NCI-H1048 (cell line): Measurements from ENCODE around the gene FAM180A.

ENCODE experiments used
- DNase-seq: peaks from one replicate; lab custom pipeline; 2025; lab: John Stamatoyannopoulos, UW

The FAM180A gene

GRCh38 chr7:135683609-135684008 is 65.0 kb downstream of the FAM180A start:
- DNase-seq = no peak

- no peak for DNase-seq
These were observed 66.4 kb downstream of the FAM180A start for GRCh38 chr7:135682191-135682590.

DNA sequence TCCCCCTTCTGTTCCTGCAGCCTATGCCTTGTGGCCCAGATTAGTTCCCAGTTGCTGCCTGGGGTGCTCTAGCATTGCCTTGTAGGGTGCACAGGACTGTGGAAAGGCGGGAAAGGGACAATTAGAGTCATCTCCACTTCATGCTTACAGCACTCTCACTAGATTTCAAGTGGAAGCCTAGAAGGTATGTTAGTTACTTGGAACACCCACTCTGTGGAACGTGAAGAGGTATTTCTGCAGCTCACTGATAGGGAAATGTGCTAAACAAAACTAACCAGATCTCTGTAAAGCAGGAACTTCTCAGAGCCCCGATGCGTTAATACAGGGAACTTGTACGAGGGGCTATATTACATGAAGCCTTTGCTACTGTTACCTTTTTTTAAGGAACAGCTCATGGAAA is 66.9 kb downstream of the FAM180A start:
- DNase-seq = no peak
